Neural crest cell (in vitro differentiated cells): ENCODE data around the gene EDEM2. TPM values are rescaled to one million over a fixed set of nuclear protein-coding genes. Genes with fewer than 3 reads are reported as not detected.
"Not testable (repeated sequence)": the region's sequence is repeated elsewhere in the genome, so short reads cannot be mapped to it uniquely, and the experiment has no call there.

ENCODE experiments used
- DNase-seq: peaks from one replicate; pipeline ENCODE4 v3.0.0; 2021; ENCODE audit warnings: low read depth, mixed read lengths, low spot score
- H3K27ac Mint-ChIP-seq: one replicate; pipeline ENCODE4 v1.8.0; 2021; ENCODE audit warnings: mild to moderate bottlenecking, mixed read lengths; ENCODE audit not compliant: unreplicated experiment
- H3K27me3 Mint-ChIP-seq: 2 replicates; pipeline ENCODE4 v1.8.0; 2021; ENCODE audit warnings: low read depth, mild to moderate bottlenecking, mixed read lengths
- H3K36me3 Mint-ChIP-seq: 2 replicates; pipeline ENCODE4 v1.8.0; 2021; ENCODE audit warnings: low read depth, mild to moderate bottlenecking, mixed read lengths
- H3K4me1 Mint-ChIP-seq: 2 replicates; pipeline ENCODE4 v1.8.0; 2021; ENCODE audit warnings: mixed read lengths
- H3K4me3 Mint-ChIP-seq: one replicate; pipeline ENCODE4 v1.8.0; 2021; ENCODE audit warnings: mild to moderate bottlenecking, mixed read lengths
- H3K9me3 Mint-ChIP-seq: 2 replicates; pipeline ENCODE4 v1.8.0; 2021; ENCODE audit warnings: mixed read lengths
- total RNA-seq: library from RNA; stranded (reverse); gene quantifications from 2 replicates; pipeline ENCODE4 v1.2.1, GENCODE V29; 2021
- TF ChIP-seq, protein P1 (sequence below): fragments of 200-600 bp; sonication (generic); conservative IDR thresholded peaks from 2 replicates; pipeline ENCODE4 v1.5.0; 2021; ENCODE audit warnings: antibody characterized with exemption, mild to moderate bottlenecking

The EDEM2 gene
- total RNA-seq, 1 donor from 2014 or later: 17.9 TPM

DNA sequence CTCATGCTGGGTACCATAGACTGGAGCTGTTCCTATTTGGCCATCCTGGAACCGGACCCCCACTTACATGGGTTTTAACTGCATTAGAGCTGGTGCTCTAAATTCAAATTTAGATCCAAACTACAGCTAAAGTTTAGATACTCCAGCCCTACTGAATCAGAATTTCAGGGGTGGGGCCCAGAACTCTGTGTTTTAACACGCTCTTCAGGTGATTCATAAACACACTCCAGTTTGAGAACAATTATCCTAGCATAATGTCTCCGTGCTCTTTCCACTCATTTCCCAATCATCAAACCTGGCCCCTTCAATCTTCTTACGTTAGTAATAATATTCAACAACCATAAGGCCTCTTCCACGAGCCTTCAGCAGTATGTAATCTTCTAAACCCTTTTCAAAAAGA, 69.8 kb downstream of the EDEM2 start:
- Mint-ChIP-seq H3K27me3 (no peaks in the 10 kb centered on the region), H3K27ac (no peak overlapping the region), H3K36me3 (peaks cover 62% of the 10 kb centered on the region), H3K4me1 (no peaks in the 10 kb centered on the region), H3K9me3 (peaks cover 30% of the 10 kb centered on the region), H3K4me3 (no peak overlapping the region)
- TF ChIP-seq, protein P1, sequence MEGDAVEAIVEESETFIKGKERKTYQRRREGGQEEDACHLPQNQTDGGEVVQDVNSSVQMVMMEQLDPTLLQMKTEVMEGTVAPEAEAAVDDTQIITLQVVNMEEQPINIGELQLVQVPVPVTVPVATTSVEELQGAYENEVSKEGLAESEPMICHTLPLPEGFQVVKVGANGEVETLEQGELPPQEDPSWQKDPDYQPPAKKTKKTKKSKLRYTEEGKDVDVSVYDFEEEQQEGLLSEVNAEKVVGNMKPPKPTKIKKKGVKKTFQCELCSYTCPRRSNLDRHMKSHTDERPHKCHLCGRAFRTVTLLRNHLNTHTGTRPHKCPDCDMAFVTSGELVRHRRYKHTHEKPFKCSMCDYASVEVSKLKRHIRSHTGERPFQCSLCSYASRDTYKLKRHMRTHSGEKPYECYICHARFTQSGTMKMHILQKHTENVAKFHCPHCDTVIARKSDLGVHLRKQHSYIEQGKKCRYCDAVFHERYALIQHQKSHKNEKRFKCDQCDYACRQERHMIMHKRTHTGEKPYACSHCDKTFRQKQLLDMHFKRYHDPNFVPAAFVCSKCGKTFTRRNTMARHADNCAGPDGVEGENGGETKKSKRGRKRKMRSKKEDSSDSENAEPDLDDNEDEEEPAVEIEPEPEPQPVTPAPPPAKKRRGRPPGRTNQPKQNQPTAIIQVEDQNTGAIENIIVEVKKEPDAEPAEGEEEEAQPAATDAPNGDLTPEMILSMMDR: no peak
- DNase-seq: no peak

DNA sequence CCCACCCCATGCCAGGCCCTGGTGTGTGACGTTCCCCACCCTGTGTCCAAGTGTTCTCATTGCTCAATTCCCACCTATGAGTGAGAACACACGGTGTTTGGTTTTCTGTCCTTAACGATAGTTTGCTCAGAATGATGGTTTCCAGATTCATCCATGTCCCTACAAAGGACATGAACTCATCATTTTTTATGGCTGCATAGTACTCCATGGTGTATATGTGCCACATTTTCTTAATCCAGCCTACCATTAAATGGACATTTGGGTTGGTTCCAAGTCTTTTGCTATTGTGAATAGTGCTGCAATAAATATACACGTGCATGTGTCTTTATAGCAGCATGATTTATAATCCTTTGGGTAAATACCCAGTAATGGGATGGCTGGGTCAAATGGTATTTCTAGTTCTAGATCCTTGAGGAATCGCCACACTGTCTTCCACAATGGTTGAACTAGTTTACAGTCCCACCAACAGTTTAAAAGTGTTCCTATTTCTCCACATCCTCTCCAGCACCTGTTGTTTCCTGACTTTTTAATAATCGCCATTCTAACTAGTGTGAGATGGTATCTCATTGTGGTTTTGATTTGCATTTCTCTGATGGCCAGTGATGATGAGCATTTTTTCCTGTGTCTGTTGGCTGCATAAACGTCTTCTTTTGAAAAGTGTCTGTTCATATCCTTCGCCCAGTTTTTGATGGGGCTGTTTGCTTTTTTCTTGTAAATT, 75.5 kb downstream of the EDEM2 start:
- H3K9me3 Mint-ChIP-seq: peaks cover 36% of the 10 kb centered on the region
- peaks cover 58% of the 10 kb centered on the region for H3K36me3 Mint-ChIP-seq

DNA sequence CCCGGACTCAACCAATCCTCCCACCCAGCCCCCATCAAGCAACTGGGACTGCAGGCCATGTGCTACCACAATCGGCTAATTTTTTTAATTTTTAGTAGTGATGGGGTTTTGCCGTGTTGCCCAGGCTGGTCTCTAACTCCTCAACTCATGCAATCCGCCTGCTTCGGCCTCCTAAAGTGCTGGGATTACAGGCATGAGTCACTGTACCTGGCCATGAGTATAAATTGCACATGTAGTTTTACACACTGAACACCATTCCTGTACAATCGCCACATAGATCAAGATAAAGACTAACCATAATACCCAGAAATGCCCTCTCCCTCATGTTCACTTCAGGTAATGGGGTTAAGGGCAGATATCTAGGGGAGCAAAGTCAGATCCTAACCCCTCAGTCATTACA, 80.9 kb downstream of the EDEM2 start:
- peaks cover 5% of the 10 kb centered on the region for H3K4me1 Mint-ChIP-seq
- H3K27ac Mint-ChIP-seq: no peak overlapping the region
- H3K9me3 Mint-ChIP-seq: peaks cover 2% of the 10 kb centered on the region
- no peak for DNase-seq
- H3K4me3 Mint-ChIP-seq: no peak overlapping the region
- no peaks in the 10 kb centered on the region for H3K27me3 Mint-ChIP-seq
- TF ChIP-seq, protein P1: no peak
- H3K36me3 Mint-ChIP-seq: peaks cover 22% of the 10 kb centered on the region

More for the DNA sequence above, 75.5 kb downstream of the EDEM2 start:
- not testable (repeated sequence) for DNase-seq, H3K27ac Mint-ChIP-seq, H3K27me3 Mint-ChIP-seq, H3K4me1 Mint-ChIP-seq, H3K4me3 Mint-ChIP-seq

Other genes with a start within 250 kb of the EDEM2 start
- 78.8 and 84.5 TPM in 2 replicates for gene GSS, start 191.5 kb downstream of the EDEM2 start, total RNA-seq
- 0.55 and 0.77 TPM in 2 replicates for gene MYH7B, start 191.5 kb downstream of the EDEM2 start, total RNA-seq
- gene TRPC4AP, start 54.5 kb downstream of the EDEM2 start, total RNA-seq: 94.0 and 96.2 TPM in 2 replicates
- gene PROCR, start 24.7 kb upstream of the EDEM2 start, total RNA-seq: not detected in 2 replicates
- 2.8 and 2.9 TPM in 2 replicates for gene MMP24, start 79.4 kb upstream of the EDEM2 start, total RNA-seq
- 34.0 and 37.8 TPM in 2 replicates for gene MMP24OS, start 130.8 kb upstream of the EDEM2 start, total RNA-seq
- 112 and 116 TPM in 2 replicates for gene EIF6, start 137.4 kb upstream of the EDEM2 start, total RNA-seq
- not detected in 2 replicates for gene FAM83C, start 145.1 kb upstream of the EDEM2 start, total RNA-seq